Stimulated activated CD8-positive, alpha-beta memory T cell treated with anti-CD3 and anti-CD28 coated beads, Interleukin-4, amount 100 ng/mL, for 48 hours (primary cell): Measurements from ENCODE around the gene MCOLN3.
"Not testable (repeated sequence)": the region's sequence is repeated elsewhere in the genome, so short reads cannot be mapped to it uniquely, and the experiment has no call there.

Experiments
- DNase-seq: peaks from one replicate; pipeline ENCODE4 v3.0.0-alpha.2; 2020

Gene MCOLN3

GRCh38 chr1:84988588-84988987 lies 59.7 kb downstream of the MCOLN3 start:
- no peak for DNase-seq

- not testable (repeated sequence) for DNase-seq
These were observed 61.7 kb downstream of the MCOLN3 start for GRCh38 chr1:84986561-84986960.

GRCh38 chr1:84985365-84985764 lies 62.9 kb downstream of the MCOLN3 start:
- DNase-seq = no peak

DNA sequence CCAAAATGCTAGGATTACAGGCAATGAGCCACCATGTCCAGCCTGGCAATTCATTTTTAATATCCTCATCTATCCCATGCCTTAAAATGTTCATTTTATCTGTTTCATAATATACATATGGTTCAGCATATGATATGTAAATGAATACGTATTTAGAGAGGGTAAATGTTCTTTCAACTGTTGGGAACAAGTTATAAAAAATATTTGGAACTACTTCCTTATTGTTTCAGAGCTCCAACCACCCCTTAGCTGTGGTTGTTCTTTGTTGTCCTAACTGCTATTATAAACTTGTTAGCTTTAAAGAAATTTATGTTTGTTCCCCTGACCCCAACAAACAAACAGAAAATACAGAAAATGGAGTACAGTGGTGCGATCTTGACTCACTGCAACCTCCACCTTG lies 65.9 kb downstream of the MCOLN3 start:
- DNase-seq = no peak

- no peak for DNase-seq
These were observed 73.3 kb downstream of the MCOLN3 start for GRCh38 chr1:84975035-84975434.

- no peak for DNase-seq
These were observed 74.6 kb downstream of the MCOLN3 start for GRCh38 chr1:84973498-84974334.

DNA sequence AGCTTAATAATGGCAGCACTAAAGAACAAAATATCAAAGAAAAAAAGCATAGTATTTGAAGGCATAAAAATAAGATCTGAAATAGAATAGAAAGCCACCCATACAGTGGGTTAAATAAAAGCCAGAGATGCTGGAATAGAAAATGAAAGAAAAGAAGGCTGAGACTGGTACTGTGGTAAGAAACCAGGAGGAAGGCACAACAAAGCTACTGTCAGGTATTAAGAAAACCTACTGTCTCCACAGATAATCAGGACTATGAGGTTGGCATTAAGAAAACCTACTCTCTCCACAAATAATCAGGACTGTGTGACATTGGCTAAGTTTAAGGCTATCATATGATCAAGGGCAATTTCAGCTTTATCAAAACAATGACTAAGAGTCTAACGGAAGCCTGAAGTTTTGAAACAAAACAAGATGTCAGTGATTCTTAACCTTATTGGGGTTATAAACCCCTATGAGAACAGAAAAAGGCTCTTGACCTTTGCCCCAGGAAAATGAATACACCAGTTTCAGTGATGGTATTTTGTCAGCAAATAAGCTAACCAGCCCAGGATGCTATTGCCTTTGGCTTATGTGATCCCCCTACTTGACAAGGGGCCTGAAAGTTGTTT lies 75.8 kb downstream of the MCOLN3 start:
- DNase-seq = no peak

GRCh38 chr1:84971957-84972356 lies 76.3 kb downstream of the MCOLN3 start:
- no peak for DNase-seq

DNA sequence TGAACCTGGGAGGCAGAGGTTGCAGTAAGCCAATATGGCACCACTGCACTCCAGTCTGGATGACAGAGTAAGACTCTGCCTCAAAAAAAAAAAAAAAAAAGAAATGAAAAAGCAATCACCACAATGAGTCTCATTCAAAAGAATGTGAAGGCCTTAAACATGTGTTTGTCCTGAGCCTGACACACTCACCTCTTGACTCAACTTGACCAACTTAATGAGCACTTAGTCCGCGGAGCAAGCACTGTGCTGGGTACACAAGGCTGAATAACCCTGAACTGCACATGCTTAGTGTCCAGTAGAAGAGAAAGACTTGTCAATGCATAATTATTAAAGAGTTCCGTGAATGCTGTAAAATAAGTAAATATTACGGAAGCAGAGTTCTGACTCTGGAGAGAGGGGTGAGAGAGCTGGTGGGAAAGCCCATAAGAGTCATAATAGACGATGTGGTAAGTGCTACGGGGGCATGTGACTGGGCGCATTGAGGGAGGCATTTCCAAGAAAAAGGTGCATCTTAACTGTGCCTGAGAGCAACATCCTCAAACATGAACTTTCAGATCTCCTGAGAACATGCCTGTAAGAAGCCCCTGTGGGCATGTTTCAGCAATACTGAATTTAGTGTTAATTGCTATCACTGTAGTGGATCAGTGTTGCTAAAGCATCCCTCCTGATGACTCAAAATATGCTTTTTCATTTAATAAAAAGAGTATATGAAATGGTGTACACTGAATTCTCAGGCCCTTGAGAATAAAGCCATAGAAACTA lies 78.6 kb downstream of the MCOLN3 start:
- DNase-seq = peak; percentile 64

DNA sequence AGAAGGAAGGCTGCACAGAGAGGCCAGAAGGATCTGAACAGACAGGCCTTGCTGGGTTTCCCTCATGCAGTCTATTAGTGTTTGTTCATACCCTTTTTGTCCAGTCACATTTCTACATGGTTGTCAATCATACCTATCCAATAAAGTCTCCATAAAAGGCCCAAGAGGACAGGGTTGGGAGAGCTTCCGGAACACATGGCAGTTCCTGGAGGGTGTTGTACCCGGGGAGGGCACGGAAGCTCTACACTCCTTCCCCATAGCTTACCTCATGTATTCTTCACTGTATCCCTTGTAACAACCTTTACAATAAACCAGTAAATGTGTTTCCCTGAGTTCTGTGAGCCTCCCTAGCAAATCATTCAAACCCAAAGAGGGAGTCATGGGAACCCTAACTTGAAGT lies 79.4 kb downstream of the MCOLN3 start:
- DNase-seq = no peak

GRCh38 chr1:84968101-84968500 lies 80.2 kb downstream of the MCOLN3 start:
- DNase-seq = no peak
